Keratinocyte (primary cell): ENCODE measurements around the gene FRMD3. TPM values are rescaled to one million over a fixed set of nuclear protein-coding genes. Genes with fewer than 3 reads are reported as not detected.

Experiments used
- DNase-seq: peaks from one replicate; pipeline ENCODE4 v3.0.0-alpha.2; 2011; ENCODE audit warnings: low read depth, missing footprints, low spot score
- FAIRE-seq: peaks from 2 replicates; lab custom pipeline; 2011; peaks lifted over from hg19 to GRCh38; lab: Jason Lieb, UNC
- H2AFZ ChIP-seq: 2 replicates; pipeline ENCODE4 v1.6.0; 2012; ENCODE audit warnings: low read length, control low read depth, inconsistent platforms; ENCODE audit not compliant: control insufficient read depth
- H3K27ac ChIP-seq: 2 replicates; pipeline ENCODE4 v1.5.1; 2011; ENCODE audit warnings: low read length; ENCODE audit not compliant: control insufficient read depth, insufficient read depth
- H3K27me3 ChIP-seq: 3 replicates; pipeline ENCODE4 v1.6.0; 2011; ENCODE audit warnings: low read length; ENCODE audit not compliant: control insufficient read depth, insufficient read depth; ENCODE audit errors: extremely low read depth
- H3K36me3 ChIP-seq, 2 experiments: 2 replicates in 1 of 2; 3 replicates in 1 of 2; pipeline ENCODE4 v1.5.1; 2011; ENCODE audit warnings: low read length in 2 of 2, mild to moderate bottlenecking in 1 of 2; ENCODE audit not compliant: control insufficient read depth in 2 of 2, insufficient read depth in 2 of 2; ENCODE audit errors: extremely low read depth in 1 of 2
- H3K4me1 ChIP-seq: 3 replicates; pipeline ENCODE4 v1.5.1; 2011; ENCODE audit warnings: low read length; ENCODE audit not compliant: control insufficient read depth, insufficient read depth; ENCODE audit errors: extremely low read depth
- H3K4me2 ChIP-seq: 3 replicates; pipeline ENCODE4 v1.6.0; 2011; ENCODE audit warnings: low read depth, low read length; ENCODE audit not compliant: control insufficient read depth, insufficient read depth; ENCODE audit errors: extremely low read depth
- H3K4me3 ChIP-seq, 3 experiments: fragments of 200-600 bp in 1 of 3; sonication (generic) in 1 of 3; 2 replicates in 2 of 3; 3 replicates in 1 of 3; pipeline ENCODE4 v1.5.1; 2011 to 2016; ENCODE audit warnings: low read length in 3 of 3, mild to moderate bottlenecking in 3 of 3, control low read depth in 2 of 3, inconsistent platforms in 1 of 3, low read depth in 1 of 3, mixed read lengths in 1 of 3, mixed run types in 1 of 3, moderate library complexity in 1 of 3; ENCODE audit not compliant: control insufficient read depth in 2 of 3, insufficient read depth in 2 of 3; ENCODE audit errors: extremely low read depth in 1 of 3
- H3K79me2 ChIP-seq: 2 replicates; pipeline ENCODE4 v1.6.0; 2012; ENCODE audit warnings: low read length; ENCODE audit not compliant: control insufficient read depth, insufficient read depth
- H3K9ac ChIP-seq: 3 replicates; pipeline ENCODE4 v1.6.0; 2011; ENCODE audit warnings: low read length; ENCODE audit not compliant: control insufficient read depth, insufficient read depth; ENCODE audit errors: extremely low read depth
- H3K9me1 ChIP-seq: 3 replicates; pipeline ENCODE4 v1.6.0; 2011; ENCODE audit warnings: low read length; ENCODE audit not compliant: control insufficient read depth, insufficient read depth; ENCODE audit errors: extremely low read depth
- H3K9me3 ChIP-seq: 2 replicates; pipeline ENCODE4 v1.5.1; 2012; ENCODE audit warnings: low read depth, low read length; ENCODE audit not compliant: control insufficient read depth
- H4K20me1 ChIP-seq: 3 replicates; pipeline ENCODE4 v1.6.0; 2011; ENCODE audit warnings: low read length; ENCODE audit not compliant: control insufficient read depth, insufficient read depth; ENCODE audit errors: extremely low read depth
- CTCF ChIP-seq, 3 experiments: IDR thresholded peaks in 1 of 3; conservative IDR thresholded peaks in 1 of 3; optimal IDR thresholded peaks in 1 of 3; 2 replicates in 2 of 3; 3 replicates in 1 of 3; pipeline versions ENCODE3 to v1.5.1; 2011; ENCODE audit warnings: low read length in 3 of 3, mild to moderate bottlenecking in 3 of 3, moderate library complexity in 2 of 3, control low read depth in 1 of 3, inconsistent platforms in 1 of 3; ENCODE audit not compliant: insufficient read depth in 2 of 3; ENCODE audit errors: extremely low read depth in 1 of 3
- EZH2 ChIP-seq: IDR thresholded peaks from one replicate; pipeline ENCODE4 v1.6.1; 2012; ENCODE audit warnings: inconsistent platforms, mild to moderate bottlenecking, low read length, moderate library complexity
- dilution Hi-C: fragments of 300-500 bp; cut with MboI; formaldehyde crosslinking; loops from one replicate; pipeline ENCODE4 v1.7.0; 2020; ENCODE audit warnings: low sequenced_read_pairs; ENCODE audit not compliant: extremely low pct_ligation_motif_present
- polyA plus RNA-seq, 5 experiments: library from polyadenylated mRNA; depleted of rRNA in 3 of 5; stranded (reverse) in 3 of 5; stranded (forward) in 1 of 5; unstranded in 1 of 5; fragments of >200 nt; gene quantifications; 1 replicate in 1 of 5; 2 replicates in 3 of 5; 3 replicates in 1 of 5; pipeline versions ENCODE4 v1.2.1 to v1.2.3, GENCODE V29; 2011 to 2012; ENCODE audit warnings: missing spikeins in 2 of 5, low read depth in 1 of 5, low replicate concordance in 1 of 5

FRMD3 gene
- polyA plus RNA-seq, 1 donor (not counting 4 experiments of a cell fraction or from before 2014, with no cell fraction given), result 0.21 TPM

GRCh38 chr9:83379045-83379444, 159.2 kb downstream of the FRMD3 start:
- FAIRE-seq (no peak), DNase-seq (no peak)
- Histone ChIP-seq H3K9me1 (no peaks in the 10 kb centered on the region), H3K79me2 (no peaks in the 10 kb centered on the region), H2AFZ (no peak overlapping the region), H3K36me3 (no peaks in the 10 kb centered on the region), H3K4me3 (no peak overlapping the region), H4K20me1 (no peaks in the 10 kb centered on the region), H3K4me1 (no peaks in the 10 kb centered on the region), H3K9me3 (no peaks in the 10 kb centered on the region), H3K27ac (no peak overlapping the region), H3K9ac (no peak overlapping the region), H3K27me3 (no peaks in the 10 kb centered on the region), H3K4me2 (no peak overlapping the region)
- TF ChIP-seq EZH2 (no peak), CTCF (optimal IDR thresholded peaks at IDR 0.05 in 1 of 3, IDR thresholded peaks at IDR 0.05 in 1 of 3, conservative IDR thresholded peaks at IDR 0.05 in 1 of 3; ENCODE audit: extremely low read depth in 1 of 3, insufficient read depth in 2 of 3, low read length in 3 of 3) (no peak)
- dilution Hi-C loops, result no loop called here

DNA sequence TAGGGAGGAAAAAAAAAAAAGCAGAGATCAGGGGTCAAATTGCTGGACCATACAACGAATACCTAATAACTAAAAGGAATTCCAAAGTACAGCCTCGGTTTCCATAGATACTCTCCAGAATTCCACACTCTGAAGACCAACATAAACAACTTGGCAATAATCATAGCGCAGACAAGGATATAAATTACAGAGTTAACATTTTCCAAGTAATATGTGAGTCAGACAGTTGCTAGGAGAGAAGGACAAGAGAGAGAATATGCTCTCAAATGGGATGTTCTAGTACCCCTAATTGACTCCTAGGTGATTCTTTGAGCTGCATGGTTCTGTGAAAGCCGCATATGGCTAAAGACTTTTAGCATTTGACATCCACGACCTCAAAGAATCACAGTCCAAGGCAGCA, 165.2 kb downstream of the FRMD3 start:
- no peaks in the 10 kb centered on the region for H3K4me1 ChIP-seq
- no peak for FAIRE-seq
- no peak overlapping the region for H3K27ac ChIP-seq
- H4K20me1 ChIP-seq, result no peaks in the 10 kb centered on the region
- no peaks in the 10 kb centered on the region for H3K27me3 ChIP-seq
- dilution Hi-C loops, result no loop called here
- H3K9ac ChIP-seq, result no peak overlapping the region
- no peak for TF ChIP-seq EZH2
- TF ChIP-seq CTCF (optimal IDR thresholded peaks at IDR 0.05 in 1 of 3, IDR thresholded peaks at IDR 0.05 in 1 of 3, conservative IDR thresholded peaks at IDR 0.05 in 1 of 3; ENCODE audit: extremely low read depth in 1 of 3, insufficient read depth in 2 of 3, low read length in 3 of 3), result no peak
- no peaks in the 10 kb centered on the region for H3K9me3 ChIP-seq
- no peak overlapping the region for H2AFZ ChIP-seq
- no peak overlapping the region for H3K4me3 ChIP-seq
- H3K36me3 ChIP-seq, result no peaks in the 10 kb centered on the region
- no peaks in the 10 kb centered on the region for H3K9me1 ChIP-seq
- no peak overlapping the region for H3K4me2 ChIP-seq
- DNase-seq, result no peak
- H3K79me2 ChIP-seq, result no peaks in the 10 kb centered on the region
